Measurements from ENCODE around the gene RAPGEF5.

Gene RAPGEF5

GRCh38 chr7:22302951-22303423 is 54.0 kb downstream of the RAPGEF5 start:
- DNase-seq (ENCODE audit: low spot score) = no peak

- no peak for DNase-seq (ENCODE audit: low spot score)
Measured at GRCh38 chr7:22302193-22302592, 54.8 kb downstream of the RAPGEF5 start.

GRCh38 chr7:22301790-22302189 is 55.2 kb downstream of the RAPGEF5 start:
- DNase-seq (ENCODE audit: low spot score) = no peak

GRCh38 chr7:22300839-22301238 is 56.1 kb downstream of the RAPGEF5 start:
- no peak for DNase-seq (ENCODE audit: low spot score)

- DNase-seq (ENCODE audit: low spot score) = no peak
Measured at GRCh38 chr7:22296916-22297315, 60.0 kb downstream of the RAPGEF5 start.

- DNase-seq (ENCODE audit: low spot score) = no peak
Measured at GRCh38 chr7:22296265-22296566, 60.7 kb downstream of the RAPGEF5 start.

GRCh38 chr7:22295402-22296264 is 61.3 kb downstream of the RAPGEF5 start:
- no peak for DNase-seq (ENCODE audit: low spot score)

- DNase-seq (ENCODE audit: low spot score) = no peak
Measured at GRCh38 chr7:22292531-22292930, 64.4 kb downstream of the RAPGEF5 start.

GRCh38 chr7:22291977-22292376 is 65.0 kb downstream of the RAPGEF5 start:
- DNase-seq (ENCODE audit: low spot score) = no peak

GRCh38 chr7:22288202-22288601 is 68.8 kb downstream of the RAPGEF5 start:
- no peak for DNase-seq (ENCODE audit: low spot score)

- no peak for DNase-seq (ENCODE audit: low spot score)
Measured at GRCh38 chr7:22287412-22287811, 69.5 kb downstream of the RAPGEF5 start.

GRCh38 chr7:22286436-22286835 is 70.5 kb downstream of the RAPGEF5 start:
- no peak for DNase-seq (ENCODE audit: low spot score)

- no peak for DNase-seq (ENCODE audit: low spot score)
Measured at GRCh38 chr7:22281481-22281880, 75.5 kb downstream of the RAPGEF5 start.

GRCh38 chr7:22280031-22280430 is 76.9 kb downstream of the RAPGEF5 start:
- no peak for DNase-seq (ENCODE audit: low spot score)

GRCh38 chr7:22278660-22279059 is 78.3 kb downstream of the RAPGEF5 start:
- DNase-seq (ENCODE audit: low spot score) = no peak

- DNase-seq (ENCODE audit: low spot score) = no peak
Measured at GRCh38 chr7:22277375-22277774, 79.6 kb downstream of the RAPGEF5 start.

GRCh38 chr7:22275661-22276060 is 81.3 kb downstream of the RAPGEF5 start:
- no peak for DNase-seq (ENCODE audit: low spot score)

- no peak for DNase-seq (ENCODE audit: low spot score)
Measured at GRCh38 chr7:22271311-22271710, 85.6 kb downstream of the RAPGEF5 start.

GRCh38 chr7:22270371-22270770 is 86.6 kb downstream of the RAPGEF5 start:
- DNase-seq (ENCODE audit: low spot score) = no peak

GRCh38 chr7:22269963-22270362 is 87.0 kb downstream of the RAPGEF5 start:
- DNase-seq (ENCODE audit: low spot score) = no peak

- DNase-seq (ENCODE audit: low spot score) = no peak
Measured at GRCh38 chr7:22268884-22269421, 88.0 kb downstream of the RAPGEF5 start.

- no peak for DNase-seq (ENCODE audit: low spot score)
Measured at GRCh38 chr7:22267930-22268615, 88.9 kb downstream of the RAPGEF5 start.

GRCh38 chr7:22262538-22262937 is 94.4 kb downstream of the RAPGEF5 start:
- no peak for DNase-seq (ENCODE audit: low spot score)
